ENCODE measurements around the gene ZNF345.

ZNF345 gene

DNA sequence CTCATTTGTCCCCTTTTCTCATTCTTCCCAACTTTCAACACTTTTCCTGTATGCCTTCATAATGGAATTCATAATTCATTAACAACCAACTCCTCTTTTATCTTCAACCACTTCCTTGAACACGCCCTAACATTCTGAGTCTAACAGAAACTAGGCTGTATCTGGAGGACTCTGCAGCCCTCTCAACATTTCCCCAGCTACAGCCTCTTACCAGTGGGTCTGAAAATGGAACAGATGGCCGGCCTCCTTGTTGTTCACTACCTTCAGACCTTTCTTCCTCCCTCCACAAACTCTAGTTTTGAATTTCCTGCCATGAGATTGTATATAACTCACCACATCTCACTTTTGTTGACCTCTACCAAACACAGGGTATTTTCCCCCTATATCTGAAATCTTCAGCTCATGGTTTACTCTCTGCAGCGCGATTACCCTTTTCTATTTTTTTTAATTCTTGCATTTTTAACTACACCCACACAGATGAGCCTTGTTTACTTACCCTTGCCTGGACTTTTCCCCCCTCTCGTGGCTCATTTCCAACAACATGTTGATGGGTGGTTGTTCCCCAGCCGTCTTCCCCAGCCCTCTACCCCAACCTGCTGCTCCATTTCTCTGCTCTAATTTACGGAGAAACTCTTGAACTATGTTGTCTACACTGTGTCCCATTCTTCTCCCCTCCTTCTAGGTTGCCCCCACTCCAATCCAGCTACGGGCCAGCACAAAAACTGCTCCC lies 13.3 kb upstream of the ZNF345 start:
- Histone ChIP-seq H3K27ac (ENCODE audit: low read depth, low read length) (no peak overlapping the region), H3K4me3 (ENCODE audit: low read length) (no peak overlapping the region), H3K9me3 (ENCODE audit: control insufficient read depth, insufficient read depth, low read length) (peaks cover 28% of the 10 kb centered on the region), H3K36me3 (ENCODE audit: control insufficient read depth, low read length) (no peaks in the 10 kb centered on the region), H3K4me1 (ENCODE audit: control insufficient read depth, low read length) (no peaks in the 10 kb centered on the region), H3K9me2 (replicated peaks; ENCODE audit: control insufficient read depth, low read length) (no peaks in the 10 kb centered on the region), H3K27me3 (ENCODE audit: control insufficient read depth, low read length) (no peaks in the 10 kb centered on the region), H3K4me2 (ENCODE audit: low read length) (no peak overlapping the region), H4K20me1 (ENCODE audit: control insufficient read depth, insufficient read depth, low read depth, low read length) (no peaks in the 10 kb centered on the region), H3K79me2 (ENCODE audit: control insufficient read depth, low read length) (no peaks in the 10 kb centered on the region), H3F3A (ENCODE audit: control insufficient read depth, insufficient read depth) (no peaks in the 10 kb centered on the region)
- TF ChIP-seq EZH2phosphoT487 (IDR thresholded peaks at IDR 0.05; ENCODE audit: borderline replicate concordance, low read length) = no peak
- TF ChIP-seq, protein P1, sequence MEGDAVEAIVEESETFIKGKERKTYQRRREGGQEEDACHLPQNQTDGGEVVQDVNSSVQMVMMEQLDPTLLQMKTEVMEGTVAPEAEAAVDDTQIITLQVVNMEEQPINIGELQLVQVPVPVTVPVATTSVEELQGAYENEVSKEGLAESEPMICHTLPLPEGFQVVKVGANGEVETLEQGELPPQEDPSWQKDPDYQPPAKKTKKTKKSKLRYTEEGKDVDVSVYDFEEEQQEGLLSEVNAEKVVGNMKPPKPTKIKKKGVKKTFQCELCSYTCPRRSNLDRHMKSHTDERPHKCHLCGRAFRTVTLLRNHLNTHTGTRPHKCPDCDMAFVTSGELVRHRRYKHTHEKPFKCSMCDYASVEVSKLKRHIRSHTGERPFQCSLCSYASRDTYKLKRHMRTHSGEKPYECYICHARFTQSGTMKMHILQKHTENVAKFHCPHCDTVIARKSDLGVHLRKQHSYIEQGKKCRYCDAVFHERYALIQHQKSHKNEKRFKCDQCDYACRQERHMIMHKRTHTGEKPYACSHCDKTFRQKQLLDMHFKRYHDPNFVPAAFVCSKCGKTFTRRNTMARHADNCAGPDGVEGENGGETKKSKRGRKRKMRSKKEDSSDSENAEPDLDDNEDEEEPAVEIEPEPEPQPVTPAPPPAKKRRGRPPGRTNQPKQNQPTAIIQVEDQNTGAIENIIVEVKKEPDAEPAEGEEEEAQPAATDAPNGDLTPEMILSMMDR (IDR thresholded peaks at IDR 0.05; ENCODE audit: low read depth, low read length, poor library complexity, severe bottlenecking) = no peak

DNA sequence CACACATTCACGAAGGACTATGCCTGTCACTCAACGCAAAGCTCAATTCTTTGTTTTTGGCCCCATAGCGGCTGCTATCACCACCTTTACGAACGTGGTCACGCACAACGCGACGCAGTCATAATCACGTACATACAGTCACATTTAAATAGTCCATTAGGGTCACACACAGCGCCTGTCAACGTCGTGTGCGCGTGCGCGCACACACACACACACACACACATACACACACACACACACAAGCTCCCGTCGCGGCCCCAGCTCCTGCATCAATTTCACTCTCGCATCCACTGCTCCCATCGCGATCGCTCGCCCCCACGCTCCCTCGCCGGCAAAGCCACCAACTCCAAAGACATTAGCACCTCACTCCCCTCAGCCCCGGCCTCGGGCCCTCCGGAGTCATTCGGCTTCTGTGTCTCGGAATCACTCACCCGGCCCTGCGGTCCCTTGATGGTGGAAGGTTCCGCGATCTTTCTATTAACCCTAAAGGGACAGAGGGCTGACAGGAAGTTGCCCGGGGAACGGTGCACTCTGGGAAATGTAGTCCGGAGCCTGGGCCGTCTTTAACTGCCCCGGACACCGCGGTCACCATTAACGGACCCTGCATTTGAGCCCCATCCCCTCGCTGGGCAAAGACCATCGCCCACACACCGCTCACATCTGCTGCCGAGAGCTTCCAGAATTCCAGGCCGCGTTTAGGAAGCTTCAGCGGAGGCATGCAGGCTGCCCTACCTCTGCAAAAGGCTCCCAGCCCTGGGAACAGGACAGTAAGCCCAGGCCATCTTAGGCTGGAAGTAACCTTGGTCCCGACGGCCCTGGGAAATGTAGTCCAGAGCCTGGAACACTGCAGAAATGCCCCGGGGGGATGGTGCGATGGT lies 12.5 kb upstream of the ZNF345 start, which contains the start of gene ZNF790:
Gene ZNF790 (minus strand): TSS at position 482 of the 878 bp plus-strand sequence. CDS start 12,768 bp downstream, outside the sequence.
- Histone ChIP-seq H3K4me1 (ENCODE audit: control insufficient read depth, low read length) (no peaks in the 10 kb centered on the region), H3K4me2 (ENCODE audit: low read length) (no peak within 1 kb of the TSS), H3K4me3 (ENCODE audit: low read length) (0 out of 2 replicates have a peak within 1 kb of the TSS, but pooled peaks have one; percentile 9), H3F3A (ENCODE audit: control insufficient read depth, insufficient read depth) (no peaks in the 10 kb centered on the region), H3K27ac (ENCODE audit: low read depth, low read length) (no peak within 1 kb of the TSS), H3K27me3 (ENCODE audit: control insufficient read depth, low read length) (no peaks in the 10 kb centered on the region), H3K9me3 (ENCODE audit: control insufficient read depth, insufficient read depth, low read length) (peaks cover 28% of the 10 kb centered on the region), H4K20me1 (ENCODE audit: control insufficient read depth, insufficient read depth, low read depth, low read length) (no peaks in the 10 kb centered on the region), H3K79me2 (ENCODE audit: control insufficient read depth, low read length) (no peaks in the 10 kb centered on the region), H3K36me3 (ENCODE audit: control insufficient read depth, low read length) (no peaks in the 10 kb centered on the region), H3K9me2 (replicated peaks; ENCODE audit: control insufficient read depth, low read length) (no peaks in the 10 kb centered on the region)
- TF ChIP-seq, protein P1 (IDR thresholded peaks at IDR 0.05; ENCODE audit: low read depth, low read length, poor library complexity, severe bottlenecking) = no peak
- TF ChIP-seq EZH2phosphoT487 (IDR thresholded peaks at IDR 0.05; ENCODE audit: borderline replicate concordance, low read length) = no peak

DNA sequence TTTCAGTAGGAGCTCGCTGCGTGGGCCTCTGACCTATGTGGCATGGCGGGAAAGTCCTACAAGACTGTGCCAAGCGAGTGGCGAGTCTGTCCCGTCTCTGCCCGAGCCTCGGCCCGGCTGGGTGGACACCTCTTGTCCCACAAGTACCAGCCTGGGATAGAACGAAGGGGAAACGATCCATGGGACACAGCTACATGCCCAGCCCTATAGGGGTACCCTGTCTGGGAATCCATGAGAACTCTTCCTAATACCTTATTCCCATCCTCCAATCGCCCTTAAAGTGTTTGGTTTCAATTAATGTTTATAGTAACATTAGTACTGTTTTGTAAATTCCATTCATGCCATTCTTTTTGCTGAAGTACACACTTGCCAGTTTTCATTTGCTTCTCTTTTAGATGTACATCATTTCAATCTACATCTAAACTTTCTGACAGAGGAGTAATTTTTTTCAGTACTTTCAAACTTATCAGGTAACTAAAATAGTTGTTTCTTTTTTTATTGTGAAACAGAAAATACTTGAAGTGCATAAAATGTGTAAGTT lies 11.8 kb upstream of the ZNF345 start:
- no peak overlapping the region for H3K4me2 ChIP-seq (ENCODE audit: low read length)
- no peaks in the 10 kb centered on the region for H3K79me2 ChIP-seq (ENCODE audit: control insufficient read depth, low read length)
- TF ChIP-seq, protein P1 (IDR thresholded peaks at IDR 0.05; ENCODE audit: low read depth, low read length, poor library complexity, severe bottlenecking) = no peak
- TF ChIP-seq EZH2phosphoT487 (IDR thresholded peaks at IDR 0.05; ENCODE audit: borderline replicate concordance, low read length) = no peak
- H3K4me3 ChIP-seq (ENCODE audit: low read length) = no peak overlapping the region
- H3K27me3 ChIP-seq (ENCODE audit: control insufficient read depth, low read length) = no peaks in the 10 kb centered on the region
- H3K4me1 ChIP-seq (ENCODE audit: control insufficient read depth, low read length) = no peaks in the 10 kb centered on the region
- no peaks in the 10 kb centered on the region for H3F3A ChIP-seq (ENCODE audit: control insufficient read depth, insufficient read depth)
- no peaks in the 10 kb centered on the region for H3K36me3 ChIP-seq (ENCODE audit: control insufficient read depth, low read length)
- no peaks in the 10 kb centered on the region for H4K20me1 ChIP-seq (ENCODE audit: control insufficient read depth, insufficient read depth, low read depth, low read length)
- H3K9me3 ChIP-seq (ENCODE audit: control insufficient read depth, insufficient read depth, low read length) = peaks cover 28% of the 10 kb centered on the region
- H3K27ac ChIP-seq (ENCODE audit: low read depth, low read length) = no peak overlapping the region
- no peaks in the 10 kb centered on the region for H3K9me2 ChIP-seq (replicated peaks; ENCODE audit: control insufficient read depth, low read length)

All from DOHH2 (cell line).